Measurements from ENCODE around the gene SLC25A39.

Gene SLC25A39

GRCh38 chr17:44314869-44315661 lies 9.6 kb downstream of the SLC25A39 start:
- DNase-seq, result peak in 15 of 58 donors; percentile 14 to 67 (median 34)

- DNase-seq, result no peak
Observed at GRCh38 chr17:44314524-44314868, 10.1 kb downstream of the SLC25A39 start.

- DNase-seq, result no peak
Observed at GRCh38 chr17:44314031-44314430, 10.6 kb downstream of the SLC25A39 start.

GRCh38 chr17:44312396-44313104 lies 12.1 kb downstream of the SLC25A39 start:
- DNase-seq, result no peak

- DNase-seq, result peak in 9 of 58 donors; percentile 16 to 51 (median 35)
Observed at GRCh38 chr17:44311562-44312181, 13.0 kb downstream of the SLC25A39 start.

- no peak for DNase-seq
Observed at GRCh38 chr17:44310609-44311376, 13.8 kb downstream of the SLC25A39 start.

GRCh38 chr17:44310188-44310587 lies 14.4 kb downstream of the SLC25A39 start:
- no peak for DNase-seq

GRCh38 chr17:44309472-44309871 lies 15.2 kb downstream of the SLC25A39 start:
- no peak for DNase-seq

GRCh38 chr17:44308865-44309264 lies 15.8 kb downstream of the SLC25A39 start:
- DNase-seq, result peak in 38 of 58 donors; percentile 18 to 68 (median 54)

GRCh38 chr17:44308320-44308818 lies 16.3 kb downstream of the SLC25A39 start, which contains the start of gene RUNDC3A:
RUNDC3A (plus strand) TSS chr17:44308601; CDS start chr17:44308833, 232 bp downstream.
- DNase-seq, result peak; percentile 45 to 97 (median 92)

- peak in 56 of 58 donors; percentile 39 to 87 (median 77) for DNase-seq
Observed at GRCh38 chr17:44307387-44308186, 17.0 kb downstream of the SLC25A39 start.

- DNase-seq, result no peak
Observed at GRCh38 chr17:44304651-44305050, 20.0 kb downstream of the SLC25A39 start.

- no peak for DNase-seq
Observed at GRCh38 chr17:44297975-44298374, 26.6 kb downstream of the SLC25A39 start.

GRCh38 chr17:44293509-44294226 lies 31.0 kb downstream of the SLC25A39 start:
- DNase-seq, result no peak

- no peak for DNase-seq
Observed at GRCh38 chr17:44287651-44288050, 37.0 kb downstream of the SLC25A39 start.

- no peak for DNase-seq
Observed at GRCh38 chr17:44284024-44284400, 40.6 kb downstream of the SLC25A39 start.

- DNase-seq, result no peak
Observed at GRCh38 chr17:44283344-44284023, 41.1 kb downstream of the SLC25A39 start.

- DNase-seq, result no peak
Observed at GRCh38 chr17:44282264-44282663, 42.4 kb downstream of the SLC25A39 start.

GRCh38 chr17:44281570-44281969 lies 43.1 kb downstream of the SLC25A39 start:
- DNase-seq, result no peak

Measured in anterior cingulate cortex (tissue), 58 donors.